ENCODE data around the gene FMN2.
"Not testable (repeated sequence)": the region's sequence is repeated elsewhere in the genome, so short reads cannot be mapped to it uniquely, and the experiment has no call there.

The FMN2 gene

GRCh38 chr1:240134596-240134995, 42.9 kb downstream of the FMN2 start:
- DNase-seq (ENCODE audit: low read depth in 2 of 2, low spot score in 1 of 2) = no peak

- no peak for DNase-seq (ENCODE audit: low read depth in 2 of 2, low spot score in 1 of 2)
These were observed 44.7 kb downstream of the FMN2 start for GRCh38 chr1:240136402-240136801.

- DNase-seq (ENCODE audit: low read depth in 2 of 2, low spot score in 1 of 2) = no peak
These were observed 47.2 kb downstream of the FMN2 start for GRCh38 chr1:240138867-240139266.

GRCh38 chr1:240139511-240139910, 47.8 kb downstream of the FMN2 start:
- no peak for DNase-seq (ENCODE audit: low read depth in 2 of 2, low spot score in 1 of 2)

- DNase-seq (ENCODE audit: low read depth in 2 of 2, low spot score in 1 of 2) = no peak
These were observed 53.4 kb downstream of the FMN2 start for GRCh38 chr1:240145120-240145519.

GRCh38 chr1:240148333-240148732, 56.6 kb downstream of the FMN2 start:
- no peak for DNase-seq (ENCODE audit: low read depth in 2 of 2, low spot score in 1 of 2)

- no peak for DNase-seq (ENCODE audit: low read depth in 2 of 2, low spot score in 1 of 2)
These were observed 57.9 kb downstream of the FMN2 start for GRCh38 chr1:240149484-240150094.

GRCh38 chr1:240151136-240151735, 59.6 kb downstream of the FMN2 start:
- DNase-seq (ENCODE audit: low read depth in 2 of 2, low spot score in 1 of 2) = no peak

GRCh38 chr1:240152611-240153297, 61.1 kb downstream of the FMN2 start:
- no peak for DNase-seq (ENCODE audit: low read depth in 2 of 2, low spot score in 1 of 2)

GRCh38 chr1:240155605-240156004, 63.9 kb downstream of the FMN2 start:
- DNase-seq (ENCODE audit: low read depth in 2 of 2, low spot score in 1 of 2) = no peak

GRCh38 chr1:240164742-240165141, 73.1 kb downstream of the FMN2 start:
- DNase-seq (ENCODE audit: low read depth in 2 of 2, low spot score in 1 of 2) = no peak

- no peak for DNase-seq (ENCODE audit: low read depth in 2 of 2, low spot score in 1 of 2)
These were observed 77.5 kb downstream of the FMN2 start for GRCh38 chr1:240169188-240169587.

- DNase-seq (ENCODE audit: low read depth in 2 of 2, low spot score in 1 of 2) = no peak
These were observed 78.6 kb downstream of the FMN2 start for GRCh38 chr1:240170266-240170665.

- no peak for DNase-seq (ENCODE audit: low read depth in 2 of 2, low spot score in 1 of 2)
These were observed 79.1 kb downstream of the FMN2 start for GRCh38 chr1:240170806-240171205.

- DNase-seq (ENCODE audit: low read depth in 2 of 2, low spot score in 1 of 2) = no peak
These were observed 80.2 kb downstream of the FMN2 start for GRCh38 chr1:240171907-240172306.

- no peak for DNase-seq (ENCODE audit: low read depth in 2 of 2, low spot score in 1 of 2)
These were observed 82.2 kb downstream of the FMN2 start for GRCh38 chr1:240173836-240174235.

- no peak for DNase-seq (ENCODE audit: low read depth in 2 of 2, low spot score in 1 of 2)
These were observed 83.1 kb downstream of the FMN2 start for GRCh38 chr1:240174734-240175133.

GRCh38 chr1:240178366-240178765, 86.7 kb downstream of the FMN2 start:
- DNase-seq (ENCODE audit: low read depth in 2 of 2, low spot score in 1 of 2) = no peak

- DNase-seq (ENCODE audit: low read depth in 2 of 2, low spot score in 1 of 2) = not testable (repeated sequence)
These were observed 93.0 kb downstream of the FMN2 start for GRCh38 chr1:240184682-240185081.

GRCh38 chr1:240188139-240188538, 96.5 kb downstream of the FMN2 start:
- no peak for DNase-seq (ENCODE audit: low read depth in 2 of 2, low spot score in 1 of 2)

- DNase-seq (ENCODE audit: low read depth in 2 of 2, low spot score in 1 of 2) = no peak
These were observed 97.8 kb downstream of the FMN2 start for GRCh38 chr1:240189386-240189989.

GRCh38 chr1:240190881-240191401, 99.3 kb downstream of the FMN2 start:
- DNase-seq (ENCODE audit: low read depth in 2 of 2, low spot score in 1 of 2) = no peak
